ENCODE results near the gene EVA1C. TPM values are rescaled to one million over a fixed set of nuclear protein-coding genes. Genes with fewer than 3 reads are reported as not detected.
A peak's percentile ranks its signal among the peaks of the same experiment; 100 is the strongest.

Gene EVA1C
- total and polyA plus RNA-seq, 3 experiments from 2014 or later, result 13.4 to 25.8 (median 16.2) TPM

DNA sequence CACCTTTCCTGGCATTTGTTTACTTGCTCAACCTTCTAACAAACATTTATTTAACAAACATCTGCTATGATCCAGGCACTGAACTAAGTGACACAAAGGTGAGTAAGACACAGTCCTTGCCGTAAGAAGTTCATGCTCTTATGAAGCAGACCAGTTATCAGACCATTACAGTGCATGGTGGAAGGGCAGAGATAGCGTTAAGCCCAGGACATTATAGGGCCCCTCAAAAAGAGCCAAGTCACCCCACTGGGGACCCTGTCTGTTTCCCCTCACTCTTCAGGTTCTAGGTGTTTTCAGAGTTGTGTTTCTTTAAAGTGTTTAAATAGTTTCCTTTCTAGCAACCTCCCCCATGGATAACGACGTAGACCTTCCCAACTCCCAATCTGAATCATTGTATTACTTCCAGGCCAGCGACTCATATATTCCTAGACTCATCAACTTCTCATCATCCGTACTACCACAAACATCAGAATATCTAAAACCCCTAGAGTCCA is 133.5 kb downstream of the EVA1C start:
- H3K9me3 ChIP-seq (ENCODE audit: low read length), result no peaks in the 10 kb centered on the region
- H3K36me3 ChIP-seq (ENCODE audit: insufficient read depth, low read length), result no peaks in the 10 kb centered on the region
- H3K4me1 ChIP-seq (ENCODE audit: insufficient read depth, low read length), result no peaks in the 10 kb centered on the region
- H3K27ac ChIP-seq (ENCODE audit: low read depth, low read length), result no peak overlapping the region
- Mint-ChIP-seq H3K4me1 (peaks cover 4 to 18% (median 17%) of the 10 kb centered on the region in 3 donors), H3K4me3 (no peak overlapping the region), H3K27me3 (peaks cover 1 to 3% of the 10 kb centered on the region in 2 donors), H3K9me3 (no peaks in the 10 kb centered on the region), H3K27ac (peak overlapping the region in 3 of 8 donors; percentile 10 to 79 (median 44)), H3K36me3 (peaks cover 0 to 3% (median 0%) of the 10 kb centered on the region in 3 donors)
- H3K4me3 ChIP-seq (ENCODE audit: low read length), result no peak overlapping the region
- H3K27me3 ChIP-seq (ENCODE audit: insufficient read depth, low read length, poor library complexity, severe bottlenecking), result no peaks in the 10 kb centered on the region
- ChIA-PET CTCF (no interaction called here), POLR2A (no interaction called here)
- DNase-seq, result no peak

DNA sequence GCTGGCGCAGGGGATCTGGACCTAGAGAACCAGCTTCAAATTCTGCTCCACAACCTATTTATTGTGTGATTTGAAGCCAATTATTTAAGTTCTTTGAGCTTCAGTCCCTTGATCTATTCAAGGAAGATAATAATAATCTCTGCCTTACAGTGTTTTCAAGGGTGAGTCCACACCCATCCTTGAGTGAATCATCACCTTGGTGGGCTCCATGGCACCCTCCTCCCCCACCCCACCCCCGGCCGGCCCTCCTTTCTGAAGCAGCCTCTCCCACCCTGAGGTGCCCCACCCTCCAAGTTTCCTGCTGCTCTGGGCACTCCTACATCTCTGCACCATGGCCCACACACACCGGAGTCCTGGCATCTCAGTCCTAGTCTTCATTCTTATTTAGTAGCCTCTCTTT is 134.5 kb downstream of the EVA1C start:
- peak overlapping the region in 1 of 7 donors; percentile 27 for H3K4me3 Mint-ChIP-seq
- no peaks in the 10 kb centered on the region for H3K27me3 ChIP-seq (ENCODE audit: insufficient read depth, low read length, poor library complexity, severe bottlenecking)
- H3K27me3 Mint-ChIP-seq, result peaks cover 3 to 5% of the 10 kb centered on the region in 2 donors
- no peaks in the 10 kb centered on the region for H3K9me3 Mint-ChIP-seq
- ChIA-PET CTCF (interaction anchor here (0.5 kb wide), 1 partner anchor 98 kb away, joined by 3 read pairs; no protein-coding TSS in a partner anchor), POLR2A (no interaction called here)
- H3K4me3 ChIP-seq (ENCODE audit: low read length), result no peak overlapping the region
- DNase-seq, result no peak
- H3K36me3 ChIP-seq (ENCODE audit: insufficient read depth, low read length), result no peaks in the 10 kb centered on the region
- no peaks in the 10 kb centered on the region for H3K9me3 ChIP-seq (ENCODE audit: low read length)
- peaks cover 4 to 18% (median 18%) of the 10 kb centered on the region in 3 donors for H3K4me1 Mint-ChIP-seq
- peaks cover 0 to 3% (median 1%) of the 10 kb centered on the region in 3 donors for H3K36me3 Mint-ChIP-seq
- peak overlapping the region in 2 of 8 donors; percentile 33 to 66 for H3K27ac Mint-ChIP-seq
- no peak overlapping the region for H3K27ac ChIP-seq (ENCODE audit: low read depth, low read length)
- no peaks in the 10 kb centered on the region for H3K4me1 ChIP-seq (ENCODE audit: insufficient read depth, low read length)

DNA sequence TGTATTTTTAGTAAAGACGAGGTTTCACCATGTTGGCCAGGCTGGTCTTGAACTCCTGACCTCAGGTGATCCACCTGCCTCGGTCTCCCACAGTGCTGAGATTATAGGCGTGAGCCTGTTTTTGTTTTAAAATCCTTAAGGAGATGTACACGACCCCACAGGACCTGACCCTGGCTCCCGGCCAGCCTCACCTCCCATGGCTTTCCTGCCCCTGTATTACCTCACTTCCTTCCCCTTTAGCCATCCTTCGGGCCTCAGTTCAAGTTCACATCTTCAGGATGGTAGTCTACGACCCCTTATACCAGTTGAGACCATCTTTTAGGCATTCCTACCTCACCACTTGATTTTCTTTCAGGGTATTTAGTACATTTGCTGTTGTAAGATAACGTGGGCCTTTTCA is 136.5 kb downstream of the EVA1C start:
- H3K4me1 ChIP-seq (ENCODE audit: insufficient read depth, low read length), result no peaks in the 10 kb centered on the region
- no peaks in the 10 kb centered on the region for H3K36me3 ChIP-seq (ENCODE audit: insufficient read depth, low read length)
- Mint-ChIP-seq H3K36me3 (peaks cover 0 to 5% (median 3%) of the 10 kb centered on the region in 3 donors), H3K9me3 (no peaks in the 10 kb centered on the region), H3K4me3 (peak overlapping the region in 1 of 7 donors; percentile 33), H3K4me1 (peaks cover under 1 to 16% (median 15%) of the 10 kb centered on the region in 3 donors), H3K27ac (peak overlapping the region in 3 of 8 donors; percentile 5 to 55 (median 24)), H3K27me3 (peaks cover 3 to 5% of the 10 kb centered on the region in 2 donors)
- no peak overlapping the region for H3K4me3 ChIP-seq (ENCODE audit: low read length)
- H3K9me3 ChIP-seq (ENCODE audit: low read length), result no peaks in the 10 kb centered on the region
- ChIA-PET CTCF (no interaction called here), POLR2A (interaction anchor here (1.0 kb wide), 1 partner anchor 20 kb away, joined by 3 read pairs; no protein-coding TSS in a partner anchor)
- DNase-seq, result no peak
- no peak overlapping the region for H3K27ac ChIP-seq (ENCODE audit: low read depth, low read length)
- no peaks in the 10 kb centered on the region for H3K27me3 ChIP-seq (ENCODE audit: insufficient read depth, low read length, poor library complexity, severe bottlenecking)

DNA sequence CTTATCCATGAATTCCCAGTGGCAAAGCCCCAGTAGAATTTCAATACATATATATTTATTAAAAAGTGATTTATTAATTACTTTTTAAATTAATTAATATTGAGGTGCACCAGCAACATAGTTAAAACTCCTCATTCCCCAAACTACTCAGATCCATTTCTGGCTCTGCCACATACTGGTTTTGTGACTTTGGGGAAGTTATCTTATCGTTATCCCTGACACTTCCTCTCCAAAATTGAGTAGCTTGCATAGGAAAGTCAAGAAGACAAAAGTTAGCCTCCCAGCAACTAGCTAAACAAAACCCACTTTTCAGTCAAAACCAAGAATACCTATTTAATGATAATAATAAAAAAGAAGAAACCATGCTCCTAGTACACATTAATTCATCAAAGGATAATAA is 136.9 kb downstream of the EVA1C start:
- Mint-ChIP-seq H3K36me3 (peaks cover 0 to 5% (median 3%) of the 10 kb centered on the region in 3 donors), H3K27ac (peak overlapping the region in 1 of 8 donors; percentile 55), H3K9me3 (no peaks in the 10 kb centered on the region), H3K4me1 (peaks cover 0 to 15% (median 14%) of the 10 kb centered on the region in 3 donors), H3K27me3 (peaks cover 3 to 5% of the 10 kb centered on the region in 2 donors), H3K4me3 (no peak overlapping the region)
- no peak for DNase-seq
- CTCF ChIA-PET, result no interaction called here
- H3K4me1 ChIP-seq (ENCODE audit: insufficient read depth, low read length), result no peaks in the 10 kb centered on the region
- H3K27me3 ChIP-seq (ENCODE audit: insufficient read depth, low read length, poor library complexity, severe bottlenecking), result no peaks in the 10 kb centered on the region
- no peaks in the 10 kb centered on the region for H3K9me3 ChIP-seq (ENCODE audit: low read length)
- H3K27ac ChIP-seq (ENCODE audit: low read depth, low read length), result no peak overlapping the region
- no peaks in the 10 kb centered on the region for H3K36me3 ChIP-seq (ENCODE audit: insufficient read depth, low read length)
- POLR2A ChIA-PET, result interaction anchor here (1.0 kb wide), 1 partner anchor 20 kb away, joined by 3 read pairs; no protein-coding TSS in a partner anchor
- no peak overlapping the region for H3K4me3 ChIP-seq (ENCODE audit: low read length)

DNA sequence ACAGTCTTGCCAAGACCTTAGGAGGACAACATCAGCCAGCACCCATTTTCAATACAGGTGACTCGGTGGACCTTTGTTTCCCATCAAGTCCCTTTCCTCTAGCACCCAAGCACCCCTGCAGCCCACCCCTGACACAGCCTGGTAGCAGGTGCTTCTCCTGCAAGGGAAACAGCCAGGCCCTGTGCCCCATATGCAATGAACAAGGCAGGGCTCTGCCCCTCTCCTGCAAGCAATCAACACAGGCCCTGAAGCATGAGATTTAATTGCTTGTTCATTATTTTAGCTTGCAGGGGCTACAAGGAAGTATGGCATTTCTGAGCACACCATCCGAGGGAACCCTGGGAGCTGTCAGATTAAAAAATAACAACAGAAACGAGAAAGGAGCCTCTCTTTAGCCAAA is 137.4 kb downstream of the EVA1C start:
- Mint-ChIP-seq H3K9me3 (no peaks in the 10 kb centered on the region), H3K36me3 (peaks cover 0 to 5% (median 3%) of the 10 kb centered on the region in 3 donors), H3K27me3 (peaks cover 3 to 5% of the 10 kb centered on the region in 2 donors), H3K4me1 (peaks cover 0 to 15% (median 14%) of the 10 kb centered on the region in 3 donors), H3K27ac (no peak overlapping the region), H3K4me3 (no peak overlapping the region)
- Histone ChIP-seq H3K9me3 (ENCODE audit: low read length) (no peaks in the 10 kb centered on the region), H3K4me3 (ENCODE audit: low read length) (no peak overlapping the region), H3K27ac (ENCODE audit: low read depth, low read length) (no peak overlapping the region), H3K36me3 (ENCODE audit: insufficient read depth, low read length) (no peaks in the 10 kb centered on the region), H3K27me3 (ENCODE audit: insufficient read depth, low read length, poor library complexity, severe bottlenecking) (no peaks in the 10 kb centered on the region), H3K4me1 (ENCODE audit: insufficient read depth, low read length) (no peaks in the 10 kb centered on the region)
- ChIA-PET CTCF (no interaction called here), POLR2A (interaction anchor here (1.0 kb wide), 1 partner anchor 20 kb away, joined by 3 read pairs; no protein-coding TSS in a partner anchor)
- DNase-seq, result no peak

DNA sequence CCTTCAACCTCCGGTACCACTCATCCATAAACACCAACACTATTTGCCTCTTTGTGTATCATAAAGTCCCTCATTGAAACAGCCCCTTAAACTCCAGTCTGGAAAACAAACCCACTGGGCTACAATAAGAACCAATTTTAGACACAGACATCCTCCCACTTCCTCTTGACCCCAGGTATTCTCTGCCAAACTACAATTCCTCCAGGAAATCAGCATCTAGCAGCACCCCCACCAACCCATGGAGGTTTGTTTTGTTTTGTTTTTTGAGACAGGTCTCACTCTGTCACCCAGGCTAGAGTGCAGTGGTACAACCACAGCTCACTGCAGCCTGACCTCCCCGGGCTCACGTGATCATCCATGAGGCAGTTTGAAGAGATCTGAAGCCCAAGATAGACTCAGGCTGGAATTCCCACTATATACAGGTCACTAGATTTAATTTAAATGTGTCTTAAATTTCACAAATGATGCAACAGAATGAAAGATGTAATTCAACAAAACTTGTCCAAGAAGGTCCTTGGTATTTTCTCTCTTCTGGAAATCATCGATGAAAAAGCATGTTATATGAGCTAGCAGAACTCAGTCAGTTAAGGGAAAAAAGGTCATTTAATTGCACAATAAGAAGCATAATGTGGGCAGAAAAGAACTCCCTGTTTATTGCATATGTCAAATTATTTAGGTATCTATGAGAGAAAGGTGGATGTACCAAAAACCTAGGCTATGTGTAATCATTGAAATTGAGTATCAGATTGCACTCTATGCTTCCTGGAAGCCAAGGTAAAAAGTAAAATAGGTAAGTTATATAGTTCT is 142.5 kb downstream of the EVA1C start:
- H3K27me3 Mint-ChIP-seq, result peaks cover 0 to 3% of the 10 kb centered on the region in 2 donors
- H3K4me1 ChIP-seq (ENCODE audit: insufficient read depth, low read length), result no peaks in the 10 kb centered on the region
- ChIA-PET POLR2A (no interaction called here), CTCF (no interaction called here)
- H3K4me1 Mint-ChIP-seq, result peaks cover 6 to 15% (median 10%) of the 10 kb centered on the region in 3 donors
- no peak overlapping the region for H3K4me3 ChIP-seq (ENCODE audit: low read length)
- H3K9me3 Mint-ChIP-seq, result no peaks in the 10 kb centered on the region
- H3K4me3 Mint-ChIP-seq, result no peak overlapping the region
- no peaks in the 10 kb centered on the region for H3K36me3 ChIP-seq (ENCODE audit: insufficient read depth, low read length)
- H3K27ac Mint-ChIP-seq, result peak overlapping the region in 4 of 8 donors; percentile 7 to 70 (median 41)
- DNase-seq, result no peak
- H3K27me3 ChIP-seq (ENCODE audit: insufficient read depth, low read length, poor library complexity, severe bottlenecking), result no peaks in the 10 kb centered on the region
- peaks cover 0 to 5% (median 0%) of the 10 kb centered on the region in 3 donors for H3K36me3 Mint-ChIP-seq
- H3K27ac ChIP-seq (ENCODE audit: low read depth, low read length), result no peak overlapping the region
- no peaks in the 10 kb centered on the region for H3K9me3 ChIP-seq (ENCODE audit: low read length)

DNA sequence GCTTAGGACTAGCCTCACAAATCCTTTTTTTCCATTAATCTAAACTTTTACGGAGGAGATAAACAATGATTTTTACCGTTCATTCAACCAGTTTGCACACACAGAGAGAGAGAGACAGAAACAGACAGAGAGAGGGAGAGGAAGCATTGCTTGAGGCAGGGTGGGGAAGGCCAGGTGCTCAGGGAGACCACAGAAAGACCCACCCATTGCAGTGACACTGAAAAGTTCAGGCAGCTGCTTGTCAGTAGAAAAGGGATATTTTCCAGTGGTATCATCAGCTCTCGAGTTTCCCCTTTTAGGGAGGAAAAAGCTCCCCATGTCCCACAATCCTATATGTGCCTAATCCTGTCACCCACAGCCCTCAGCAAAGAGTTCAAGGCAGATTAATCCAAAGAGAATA is 145.6 kb downstream of the EVA1C start:
- ChIA-PET CTCF (no interaction called here), POLR2A (no interaction called here)
- H3K27me3 Mint-ChIP-seq, result no peaks in the 10 kb centered on the region

DNA sequence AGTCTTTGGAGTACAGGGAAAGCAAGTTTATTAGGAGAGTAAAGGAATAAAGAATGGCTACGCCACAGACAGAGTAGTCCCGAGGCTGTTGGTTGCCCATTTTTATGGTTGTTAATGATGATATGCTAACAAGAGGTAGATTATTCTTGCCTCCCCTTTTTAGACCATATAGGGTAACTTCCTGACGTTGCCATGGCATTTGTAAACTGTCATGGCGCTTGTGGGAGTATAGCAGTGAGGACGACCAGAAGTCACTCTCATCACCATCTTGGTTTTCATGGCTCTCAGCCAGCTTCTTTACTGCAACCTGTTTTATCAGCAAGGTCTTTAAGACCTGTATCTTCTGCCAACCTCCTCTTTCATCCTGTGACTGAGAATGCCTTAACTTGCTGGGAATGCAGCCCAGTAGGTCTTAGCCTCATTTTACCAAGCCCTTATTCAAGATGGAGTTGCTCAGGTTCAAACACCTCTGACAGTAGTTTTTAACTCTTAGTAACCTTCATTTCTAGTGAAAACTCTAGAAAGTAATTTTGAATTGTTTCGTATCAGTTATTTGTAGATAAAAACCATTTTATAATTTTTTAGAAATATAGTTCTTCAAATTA is 146.6 kb downstream of the EVA1C start:
- no peak for DNase-seq
- Histone ChIP-seq H3K9me3 (ENCODE audit: low read length) (no peaks in the 10 kb centered on the region), H3K4me1 (ENCODE audit: insufficient read depth, low read length) (no peaks in the 10 kb centered on the region), H3K4me3 (ENCODE audit: low read length) (no peak overlapping the region), H3K27me3 (ENCODE audit: insufficient read depth, low read length, poor library complexity, severe bottlenecking) (no peaks in the 10 kb centered on the region), H3K36me3 (ENCODE audit: insufficient read depth, low read length) (no peaks in the 10 kb centered on the region), H3K27ac (ENCODE audit: low read depth, low read length) (no peak overlapping the region)
- Mint-ChIP-seq H3K4me3 (no peak overlapping the region), H3K9me3 (no peaks in the 10 kb centered on the region), H3K27me3 (no peaks in the 10 kb centered on the region), H3K36me3 (no peaks in the 10 kb centered on the region), H3K4me1 (peaks cover 6 to 27% (median 10%) of the 10 kb centered on the region in 3 donors), H3K27ac (no peak overlapping the region)
- ChIA-PET POLR2A (no interaction called here), CTCF (no interaction called here)

More for the DNA sequence above, 145.6 kb downstream of the EVA1C start:
- Histone ChIP-seq H3K4me1 (ENCODE audit: insufficient read depth, low read length) (no peaks in the 10 kb centered on the region), H3K4me3 (ENCODE audit: low read length) (no peak overlapping the region), H3K27ac (ENCODE audit: low read depth, low read length) (no peak overlapping the region), H3K9me3 (ENCODE audit: low read length) (no peaks in the 10 kb centered on the region), H3K36me3 (ENCODE audit: insufficient read depth, low read length) (no peaks in the 10 kb centered on the region), H3K27me3 (ENCODE audit: insufficient read depth, low read length, poor library complexity, severe bottlenecking) (no peaks in the 10 kb centered on the region)
- Mint-ChIP-seq H3K4me3 (no peak overlapping the region), H3K4me1 (peaks cover 6 to 27% (median 11%) of the 10 kb centered on the region in 3 donors), H3K27ac (peak overlapping the region in 2 of 8 donors; percentile 2 to 86), H3K9me3 (no peaks in the 10 kb centered on the region), H3K36me3 (peaks cover 0 to 3% (median 0%) of the 10 kb centered on the region in 3 donors)
- DNase-seq, result no peak

All from CD8-positive, alpha-beta memory T cell (primary cell).